PC-9 (cell line): ENCODE measurements around the gene ZNF407.

Source experiments
- CTCF ChIP-seq: fragments of 200-600 bp; sonication (generic); conservative IDR thresholded peaks from 2 replicates; pipeline ENCODE4 v1.6.1; 2017; ENCODE audit warnings: mixed run types, antibody characterized with exemption, mild to moderate bottlenecking, moderate library complexity
- EZH2 ChIP-seq: fragments of 200-600 bp; sonication (generic); IDR thresholded peaks from 2 replicates; pipeline ENCODE4 v1.8.0; 2017; ENCODE audit warnings: antibody characterized with exemption, low read depth

DNA sequence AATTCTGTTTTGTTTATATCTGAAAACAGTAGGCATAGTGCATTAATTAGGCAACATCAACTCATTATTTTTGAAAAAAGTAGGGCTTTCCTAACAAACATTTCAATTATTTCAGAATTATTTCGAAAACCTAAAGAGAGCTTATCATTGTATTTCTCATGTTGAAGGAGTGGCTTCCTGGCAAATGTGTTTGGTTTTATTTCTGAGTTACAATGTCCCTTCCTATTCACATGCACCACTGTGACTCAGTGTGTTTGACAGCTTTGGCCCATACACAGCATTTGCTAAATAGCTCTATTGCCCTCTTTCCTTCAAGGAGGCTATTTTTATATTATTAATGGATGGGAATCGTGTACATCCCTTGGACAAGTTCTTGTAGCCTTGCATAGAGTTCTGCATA, 405.4 kb downstream of the ZNF407 start:
- TF ChIP-seq CTCF (no peak), EZH2 (no peak)
